Measurements from ENCODE around the gene EIF4E2.
A peak's percentile ranks its signal among the peaks of the same experiment; 100 is the strongest.
"Not testable (repeated sequence)": the region's sequence is repeated elsewhere in the genome, so short reads cannot be mapped to it uniquely, and the experiment has no call there.

Gene EIF4E2

GRCh38 chr2:232522623-232523401 lies 27.7 kb upstream of the EIF4E2 start:
- no peak for DNase-seq

- no peak for DNase-seq
Observed at GRCh38 chr2:232523402-232523681, 27.1 kb upstream of the EIF4E2 start.

GRCh38 chr2:232523682-232524597 lies 26.5 kb upstream of the EIF4E2 start:
- DNase-seq, result peak; percentile 74

GRCh38 chr2:232524771-232525170 lies 25.7 kb upstream of the EIF4E2 start:
- no peak for DNase-seq

GRCh38 chr2:232525199-232525598 lies 25.3 kb upstream of the EIF4E2 start:
- DNase-seq, result no peak

- DNase-seq, result no peak
Observed at GRCh38 chr2:232525791-232526371, 24.6 kb upstream of the EIF4E2 start, which contains the start of gene CHRND. Gene CHRND, plus strand, starts transcription at chr2:232526160. Its CDS starts 56 bp downstream, at chr2:232526216.

- DNase-seq, result no peak
Observed at GRCh38 chr2:232526372-232526941, 24.0 kb upstream of the EIF4E2 start.

- no peak for DNase-seq
Observed at GRCh38 chr2:232527905-232528470, 22.5 kb upstream of the EIF4E2 start.

GRCh38 chr2:232528746-232529460 lies 21.6 kb upstream of the EIF4E2 start:
- no peak for DNase-seq

GRCh38 chr2:232529806-232530547 lies 20.5 kb upstream of the EIF4E2 start:
- no peak for DNase-seq

GRCh38 chr2:232530626-232531260 lies 19.7 kb upstream of the EIF4E2 start:
- DNase-seq, result no peak

- no peak for DNase-seq
Observed at GRCh38 chr2:232532419-232532818, 18.1 kb upstream of the EIF4E2 start.

GRCh38 chr2:232532821-232533220 lies 17.7 kb upstream of the EIF4E2 start:
- DNase-seq, result not testable (repeated sequence)

GRCh38 chr2:232533944-232534710 lies 16.4 kb upstream of the EIF4E2 start:
- no peak for DNase-seq

GRCh38 chr2:232534940-232535651 lies 15.4 kb upstream of the EIF4E2 start:
- no peak for DNase-seq

GRCh38 chr2:232535761-232536530 lies 14.5 kb upstream of the EIF4E2 start:
- no peak for DNase-seq

- DNase-seq, result no peak
Observed at GRCh38 chr2:232537079-232537478, 13.4 kb upstream of the EIF4E2 start.

GRCh38 chr2:232537499-232537898 lies 13.0 kb upstream of the EIF4E2 start:
- DNase-seq, result no peak

- no peak for DNase-seq
Observed at GRCh38 chr2:232538671-232539070, 11.8 kb upstream of the EIF4E2 start.

Measured in activated CD8-positive, alpha-beta memory T cell treated with anti-CD3 and anti-CD28 coated beads, Interleukin-2, amount 50 U/mL, for 48 hours (primary cell).